ENCODE results near the gene DAND5.
A peak's percentile ranks its signal among the peaks of the same experiment; 100 is the strongest.

DAND5 gene

GRCh38 chr19:12945479-12946091, 23.8 kb upstream of the DAND5 start, which contains the start of gene RAD23A:
RAD23A (plus strand) TSS chr19:12945862; CDS start chr19:12945949, 87 bp downstream.
- in situ Hi-C loops (cut with HindIII; ENCODE audit: low sequenced_read_pairs), result no loop called here
- no peak for TF ChIP-seq CTCF (IDR thresholded peaks at IDR 0.05; ENCODE audit: low read depth, low read length)
- DNase-seq (ENCODE audit: low read depth, low spot score), result peak; percentile 99
- H3K4me3 ChIP-seq (ENCODE audit: low read depth, low read length), result peak within 1 kb of the TSS; percentile 56

GRCh38 chr19:12946092-12946721, 23.2 kb upstream of the DAND5 start:
- H3K4me3 ChIP-seq (ENCODE audit: low read depth, low read length), result peak overlapping the region; percentile 56
- in situ Hi-C loops (cut with HindIII; ENCODE audit: low sequenced_read_pairs), result no loop called here
- peak; percentile 88 for DNase-seq (ENCODE audit: low read depth, low spot score)
- no peak for TF ChIP-seq CTCF (IDR thresholded peaks at IDR 0.05; ENCODE audit: low read depth, low read length)

GRCh38 chr19:12946731-12947496, 22.5 kb upstream of the DAND5 start:
- in situ Hi-C loops (cut with HindIII; ENCODE audit: low sequenced_read_pairs), result no loop called here
- DNase-seq (ENCODE audit: low read depth, low spot score), result no peak
- TF ChIP-seq CTCF (IDR thresholded peaks at IDR 0.05; ENCODE audit: low read depth, low read length), result no peak
- H3K4me3 ChIP-seq (ENCODE audit: low read depth, low read length), result peak overlapping the region; percentile 56

- no peak overlapping the region for H3K4me3 ChIP-seq (ENCODE audit: low read depth, low read length)
- no peak for DNase-seq (ENCODE audit: low read depth, low spot score)
- in situ Hi-C loops (cut with HindIII; ENCODE audit: low sequenced_read_pairs), result no loop called here
- no peak for TF ChIP-seq CTCF (IDR thresholded peaks at IDR 0.05; ENCODE audit: low read depth, low read length)
These were observed 21.4 kb upstream of the DAND5 start for GRCh38 chr19:12947702-12948611.

- in situ Hi-C loops (cut with HindIII; ENCODE audit: low sequenced_read_pairs), result no loop called here
- no peak for TF ChIP-seq CTCF (IDR thresholded peaks at IDR 0.05; ENCODE audit: low read depth, low read length)
- no peak overlapping the region for H3K4me3 ChIP-seq (ENCODE audit: low read depth, low read length)
- DNase-seq (ENCODE audit: low read depth, low spot score), result no peak
These were observed 20.6 kb upstream of the DAND5 start for GRCh38 chr19:12948612-12949362.

Data from astrocyte of the spinal cord (primary cell).